ENCODE data around the gene LPCAT1.

Gene LPCAT1

GRCh38 chr5:1494780-1495524, 28.8 kb downstream of the LPCAT1 start:
- DNase-seq = no peak

- no peak for DNase-seq
These were observed 29.8 kb downstream of the LPCAT1 start for GRCh38 chr5:1493941-1494340.

- no peak for DNase-seq
These were observed 30.3 kb downstream of the LPCAT1 start for GRCh38 chr5:1493413-1493812.

- DNase-seq = no peak
These were observed 31.0 kb downstream of the LPCAT1 start for GRCh38 chr5:1492757-1493156.

GRCh38 chr5:1490376-1490775, 33.4 kb downstream of the LPCAT1 start:
- no peak for DNase-seq

GRCh38 chr5:1489754-1490153, 34.0 kb downstream of the LPCAT1 start:
- DNase-seq = no peak

GRCh38 chr5:1488882-1489680, 34.7 kb downstream of the LPCAT1 start:
- DNase-seq = peak; percentile 16 to 36

- DNase-seq = no peak
These were observed 36.5 kb downstream of the LPCAT1 start for GRCh38 chr5:1487079-1487764.

GRCh38 chr5:1486271-1486670, 37.5 kb downstream of the LPCAT1 start:
- DNase-seq = no peak

GRCh38 chr5:1485579-1486118, 38.1 kb downstream of the LPCAT1 start:
- no peak for DNase-seq

GRCh38 chr5:1484730-1485578, 38.8 kb downstream of the LPCAT1 start:
- no peak for DNase-seq

GRCh38 chr5:1483856-1484729, 39.7 kb downstream of the LPCAT1 start:
- no peak for DNase-seq

- DNase-seq = no peak
These were observed 40.7 kb downstream of the LPCAT1 start for GRCh38 chr5:1483064-1483463.

GRCh38 chr5:1481959-1482331, 41.8 kb downstream of the LPCAT1 start:
- no peak for DNase-seq

- no peak for DNase-seq
These were observed 42.3 kb downstream of the LPCAT1 start for GRCh38 chr5:1481266-1481958.

GRCh38 chr5:1480806-1481205, 43.0 kb downstream of the LPCAT1 start:
- no peak for DNase-seq

- no peak for DNase-seq
These were observed 43.5 kb downstream of the LPCAT1 start for GRCh38 chr5:1480217-1480616.

- DNase-seq = peak; percentile 36 to 37
These were observed 44.1 kb downstream of the LPCAT1 start for GRCh38 chr5:1479581-1480188.

- DNase-seq = no peak
These were observed 44.7 kb downstream of the LPCAT1 start for GRCh38 chr5:1479066-1479465.

- no peak for DNase-seq
These were observed 45.3 kb downstream of the LPCAT1 start for GRCh38 chr5:1478271-1479035.
